ENCODE results near the gene VASH2. TPM values are rescaled to one million over a fixed set of nuclear protein-coding genes. Genes with fewer than 3 reads are reported as not detected.

The VASH2 gene
- total RNA-seq, 1 donor from 2014 or later: 1.2 TPM

DNA sequence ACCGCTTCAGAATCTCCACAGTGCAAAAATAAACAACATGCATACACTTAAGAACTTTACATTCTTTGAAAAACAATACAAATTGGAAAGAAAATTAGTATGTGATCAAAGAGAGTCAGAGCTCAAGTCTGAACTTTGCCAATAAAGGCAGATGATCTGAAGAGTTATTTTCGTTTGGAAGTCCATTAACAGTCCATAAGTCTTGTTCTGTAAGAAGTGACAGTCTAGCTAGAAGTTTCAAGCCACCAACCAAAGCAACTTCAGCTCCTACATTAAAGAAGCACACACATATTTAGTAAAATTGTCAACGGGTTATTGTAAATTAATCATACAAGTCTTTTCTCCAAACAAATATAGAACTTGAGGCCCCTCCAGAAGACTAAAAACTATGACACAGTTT is 44.6 kb downstream of the VASH2 start:
- TF ChIP-seq, protein P1, sequence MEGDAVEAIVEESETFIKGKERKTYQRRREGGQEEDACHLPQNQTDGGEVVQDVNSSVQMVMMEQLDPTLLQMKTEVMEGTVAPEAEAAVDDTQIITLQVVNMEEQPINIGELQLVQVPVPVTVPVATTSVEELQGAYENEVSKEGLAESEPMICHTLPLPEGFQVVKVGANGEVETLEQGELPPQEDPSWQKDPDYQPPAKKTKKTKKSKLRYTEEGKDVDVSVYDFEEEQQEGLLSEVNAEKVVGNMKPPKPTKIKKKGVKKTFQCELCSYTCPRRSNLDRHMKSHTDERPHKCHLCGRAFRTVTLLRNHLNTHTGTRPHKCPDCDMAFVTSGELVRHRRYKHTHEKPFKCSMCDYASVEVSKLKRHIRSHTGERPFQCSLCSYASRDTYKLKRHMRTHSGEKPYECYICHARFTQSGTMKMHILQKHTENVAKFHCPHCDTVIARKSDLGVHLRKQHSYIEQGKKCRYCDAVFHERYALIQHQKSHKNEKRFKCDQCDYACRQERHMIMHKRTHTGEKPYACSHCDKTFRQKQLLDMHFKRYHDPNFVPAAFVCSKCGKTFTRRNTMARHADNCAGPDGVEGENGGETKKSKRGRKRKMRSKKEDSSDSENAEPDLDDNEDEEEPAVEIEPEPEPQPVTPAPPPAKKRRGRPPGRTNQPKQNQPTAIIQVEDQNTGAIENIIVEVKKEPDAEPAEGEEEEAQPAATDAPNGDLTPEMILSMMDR (IDR thresholded peaks at IDR 0.05; ENCODE audit: borderline replicate concordance): no peak
- intact Hi-C loops (cut with micrococcal nuclease): loop anchor here (5.0 kb wide), 2 partner anchors 178 to 338 kb away; no protein-coding TSS in a partner anchor

DNA sequence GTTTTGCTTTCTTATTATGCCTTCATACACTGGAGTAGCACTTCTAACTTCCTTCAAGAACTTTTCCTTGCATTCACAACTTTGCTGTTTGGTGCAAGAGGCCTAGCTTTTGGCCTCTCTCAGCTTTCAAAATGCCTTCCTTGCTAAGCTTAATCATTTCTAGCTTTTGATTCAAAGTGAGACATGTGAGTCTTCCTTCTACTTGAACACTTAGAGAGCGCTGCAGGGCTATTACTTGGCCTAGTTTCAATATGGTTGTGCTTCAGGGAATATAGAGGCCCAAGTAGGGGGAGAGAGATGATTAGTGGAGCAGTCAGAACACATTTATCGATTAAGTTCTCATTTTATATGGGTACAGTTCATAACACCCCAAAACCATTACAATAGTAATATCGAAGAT is 52.9 kb downstream of the VASH2 start:
- Histone ChIP-seq H3K4me3 (no peak overlapping the region), H3K9me3 (replicated peaks) (no peaks in the 10 kb centered on the region), H3K36me3 (peaks cover 85% of the 10 kb centered on the region), H3K4me1 (no peaks in the 10 kb centered on the region), H3K27ac (replicated peaks) (no peak overlapping the region), H3K27me3 (ENCODE audit: low read depth) (no peaks in the 10 kb centered on the region)
- no peak for DNase-seq
- intact Hi-C loops (cut with micrococcal nuclease): no loop called here
- TF ChIP-seq, protein P1 (IDR thresholded peaks at IDR 0.05; ENCODE audit: borderline replicate concordance): no peak

More for the DNA sequence above, 44.6 kb downstream of the VASH2 start:
- peaks cover 3% of the 10 kb centered on the region for H3K4me1 ChIP-seq
- no peak for DNase-seq
- H3K9me3 ChIP-seq (replicated peaks): no peaks in the 10 kb centered on the region
- no peaks in the 10 kb centered on the region for H3K27me3 ChIP-seq (ENCODE audit: low read depth)
- no peak overlapping the region for H3K4me3 ChIP-seq
- no peak overlapping the region for H3K27ac ChIP-seq (replicated peaks)
- H3K36me3 ChIP-seq: peaks cover 76% of the 10 kb centered on the region

DNA sequence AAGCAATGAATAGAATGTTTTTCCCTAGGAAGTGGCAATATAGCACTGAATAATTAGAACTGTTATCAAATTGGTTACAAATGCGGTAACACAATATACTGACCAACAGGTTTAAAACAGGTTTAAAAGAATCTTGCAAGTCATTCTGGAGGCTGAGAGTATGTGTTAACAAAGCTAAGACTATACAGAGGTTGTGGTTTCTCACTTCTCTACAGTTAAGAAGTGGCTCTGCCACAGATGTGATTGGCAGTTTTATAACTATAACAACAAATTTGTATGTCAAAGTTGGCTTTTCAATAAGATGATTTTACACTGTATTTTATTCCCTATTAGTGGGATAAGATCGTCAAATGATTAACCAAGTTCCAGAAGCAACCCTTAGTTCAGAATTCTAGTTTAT is 58.2 kb downstream of the VASH2 start:
- H3K27me3 ChIP-seq (ENCODE audit: low read depth): no peaks in the 10 kb centered on the region
- peaks cover 16% of the 10 kb centered on the region for H3K4me1 ChIP-seq
- no peak overlapping the region for H3K27ac ChIP-seq (replicated peaks)
- TF ChIP-seq, protein P1 (IDR thresholded peaks at IDR 0.05; ENCODE audit: borderline replicate concordance): no peak
- no peaks in the 10 kb centered on the region for H3K9me3 ChIP-seq (replicated peaks)
- DNase-seq: no peak
- H3K4me3 ChIP-seq: no peak overlapping the region
- intact Hi-C loops (cut with micrococcal nuclease): no loop called here
- H3K36me3 ChIP-seq: peaks cover 75% of the 10 kb centered on the region

DNA sequence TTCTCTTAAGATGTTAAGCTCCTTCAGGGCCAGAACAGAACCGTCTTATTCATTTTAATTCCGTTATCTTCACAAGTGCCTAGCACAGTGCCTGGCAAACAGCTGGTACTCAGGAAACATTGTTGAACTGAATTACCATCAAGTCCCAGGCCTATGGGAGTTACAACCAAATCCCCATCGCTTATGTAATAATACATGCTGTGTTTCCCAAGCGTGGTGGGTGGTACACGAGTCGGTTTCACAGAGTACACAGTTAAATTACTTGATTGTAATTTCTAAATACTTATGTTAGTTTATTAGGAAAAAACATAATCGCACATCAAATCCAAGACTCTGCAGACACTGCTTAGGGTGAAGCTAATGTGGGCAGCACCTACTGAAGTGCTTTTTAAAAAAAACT is 64.3 kb downstream of the VASH2 start:
- no peak for DNase-seq
- TF ChIP-seq, protein P1 (IDR thresholded peaks at IDR 0.05; ENCODE audit: borderline replicate concordance): no peak
- Histone ChIP-seq H3K4me1 (peaks cover 39% of the 10 kb centered on the region), H3K4me3 (peak overlapping the region; percentile 92), H3K27ac (replicated peaks) (peak overlapping the region; percentile 96), H3K9me3 (replicated peaks) (no peaks in the 10 kb centered on the region), H3K27me3 (ENCODE audit: low read depth) (no peaks in the 10 kb centered on the region), H3K36me3 (peaks cover 19% of the 10 kb centered on the region)
- intact Hi-C loops (cut with micrococcal nuclease): no loop called here

DNA sequence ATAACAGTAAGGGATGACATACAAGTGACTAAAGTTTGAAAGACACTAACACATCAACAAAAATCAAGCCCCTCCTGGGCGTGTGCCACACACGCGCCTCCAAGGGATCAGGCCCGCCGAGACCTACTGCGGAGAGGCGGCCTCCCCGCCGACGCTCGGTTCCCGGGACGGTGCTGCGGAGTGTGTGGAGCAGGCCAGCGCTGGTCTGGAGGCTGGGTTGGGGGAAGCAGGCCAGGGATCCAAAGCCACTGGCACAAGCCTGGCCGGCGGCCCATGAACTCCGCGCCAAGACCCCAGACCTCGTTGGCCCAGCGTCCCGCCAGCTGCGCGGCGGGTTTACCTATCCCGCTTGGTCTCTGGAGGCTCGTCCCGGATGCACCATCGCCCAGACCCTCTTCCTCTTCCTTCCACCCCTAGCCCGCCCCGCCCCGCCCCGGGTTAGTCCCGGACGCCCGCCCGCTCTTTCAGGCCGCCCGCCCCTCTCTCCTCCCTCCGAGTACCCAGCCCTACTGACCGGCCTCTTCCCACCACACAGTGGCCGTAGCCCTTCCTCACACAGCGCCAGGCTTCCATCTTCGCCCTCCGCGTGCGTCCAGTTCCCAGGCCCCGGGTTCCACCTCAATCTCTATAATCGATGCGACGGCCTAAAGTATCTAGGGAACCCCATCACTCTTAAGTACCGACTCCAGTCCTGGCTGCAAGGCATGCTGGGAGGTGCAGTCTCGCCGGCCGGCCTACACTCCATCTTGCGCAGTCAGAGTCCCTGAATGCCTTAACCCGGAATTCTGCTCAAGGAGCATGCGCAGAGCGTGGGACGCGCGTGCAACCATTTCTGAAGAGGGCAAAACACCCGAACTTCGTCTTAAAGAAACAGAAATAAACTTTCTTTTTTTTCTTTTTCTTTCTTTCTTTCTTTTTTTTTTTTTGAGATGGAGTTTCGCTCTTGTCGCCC is 65.0 kb downstream of the VASH2 start, which contains the start of gene ANGEL2:
TSS of gene ANGEL2 (minus strand) at position 769 of the 952 bp plus-strand sequence. CDS start at position 573, 196 bp downstream.
- DNase-seq: peak; percentile 97
- H3K4me3 ChIP-seq: peak within 1 kb of the TSS; percentile 92
- H3K27ac ChIP-seq (replicated peaks): peak within 1 kb of the TSS; percentile 96
- H3K36me3 ChIP-seq: peaks cover 19% of the 10 kb centered on the region
- no peaks in the 10 kb centered on the region for H3K9me3 ChIP-seq (replicated peaks)
- H3K4me1 ChIP-seq: peaks cover 39% of the 10 kb centered on the region
- TF ChIP-seq, protein P1 (IDR thresholded peaks at IDR 0.05; ENCODE audit: borderline replicate concordance): no peak
- intact Hi-C loops (cut with micrococcal nuclease): no loop called here
- no peaks in the 10 kb centered on the region for H3K27me3 ChIP-seq (ENCODE audit: low read depth)

All from left ventricle myocardium inferior (tissue), 1 donor.